MCF 10A (cell line): ENCODE data around the gene EMC1. TPM values are rescaled to one million over a fixed set of nuclear protein-coding genes. Genes with fewer than 3 reads are reported as not detected.

ENCODE experiments used
- BruUV-seq: library from RNA; stranded (reverse); fragments of 400-500 nt; replicated peaks from 2 replicates; lab custom pipeline; 2021; lab: Mats Ljungman, UMichigan
- CTCF ChIA-PET: fragments of 300-600 bp; sonication (Branson Sonifier 250); formaldehyde crosslinking; extraction: SDS; loops from one replicate; lab custom pipeline; 2021; ENCODE audit warnings: antibody characterized with exemption, inconsistent platforms; lab: Yijun Ruan, JAX
- POLR2A ChIA-PET: fragments of 300-600, 350-650 bp; sonication (Branson Sonifier 250); formaldehyde crosslinking; extraction: SDS; loops from one replicate; lab custom pipeline; 2020; ENCODE audit warnings: antibody characterized with exemption, inconsistent platforms; lab: Yijun Ruan, JAX
- DNase-seq: peaks from one replicate; pipeline ENCODE4 v3.0.0-alpha.2; 2018; ENCODE audit not compliant: unreplicated experiment
- H3K27ac Mint-ChIP-seq: one replicate; pipeline ENCODE4 v1.8.0; 2022; ENCODE audit warnings: mild to moderate bottlenecking, low read depth, mixed read lengths; ENCODE audit not compliant: unreplicated experiment
- H3K27me3 Mint-ChIP-seq: one replicate; pipeline ENCODE4 v1.8.0; 2022; ENCODE audit warnings: mixed read lengths; ENCODE audit not compliant: insufficient read depth, unreplicated experiment
- H3K36me3 Mint-ChIP-seq: one replicate; pipeline ENCODE4 v1.8.0; 2022; ENCODE audit warnings: mild to moderate bottlenecking, moderate library complexity, mixed read lengths; ENCODE audit not compliant: insufficient read depth, unreplicated experiment
- H3K4me1 Mint-ChIP-seq: one replicate; pipeline ENCODE4 v1.8.0; 2022; ENCODE audit warnings: mixed read lengths; ENCODE audit not compliant: insufficient read depth, unreplicated experiment
- H3K4me3 Mint-ChIP-seq: one replicate; pipeline ENCODE4 v1.8.0; 2022; ENCODE audit warnings: mild to moderate bottlenecking, moderate library complexity, mixed read lengths; ENCODE audit not compliant: unreplicated experiment
- H3K9me3 Mint-ChIP-seq: one replicate; pipeline ENCODE4 v1.8.0; 2022; ENCODE audit warnings: mixed read lengths; ENCODE audit not compliant: unreplicated experiment
- CTCF ChIP-seq: fragments of 200-600 bp; IDR thresholded peaks from one replicate; pipeline ENCODE4 v1.8.0; 2022; ENCODE audit warnings: antibody characterized with exemption, mild to moderate bottlenecking; ENCODE audit not compliant: unreplicated experiment
- intact Hi-C: fragments of 100-400 bp; cut with micrococcal nuclease; formaldehyde crosslinking; loops from 2 replicates; pipeline ENCODE4 v1.14.1; 2022
- total RNA-seq: library from RNA; stranded (reverse); gene quantifications from 2 replicates; pipeline ENCODE4 v1.2.3, GENCODE V29; 2022

The EMC1 gene
- total RNA-seq, 1 experiment from 2014 or later = 75.9 TPM

GRCh38 chr1:19268445-19268844 lies 17.1 kb upstream of the EMC1 start:
- no TSS peak for BruUV-seq
- ChIA-PET POLR2A (interaction anchor here (0.8 kb wide), 1 partner anchor 17 kb away, joined by 3 read pairs; the partner anchor contains the start of genes EMC1 and MRTO4), CTCF (interaction anchor here (0.6 kb wide), 1 partner anchor 1854 kb away, joined by 5 read pairs; no protein-coding TSS in a partner anchor)
- H3K27me3 Mint-ChIP-seq = no peaks in the 10 kb centered on the region
- no peaks in the 10 kb centered on the region for H3K36me3 Mint-ChIP-seq
- H3K27ac Mint-ChIP-seq = no peak overlapping the region
- DNase-seq = no peak
- TF ChIP-seq CTCF = no peak
- H3K4me1 Mint-ChIP-seq = no peaks in the 10 kb centered on the region
- no peak overlapping the region for H3K4me3 Mint-ChIP-seq
- no peaks in the 10 kb centered on the region for H3K9me3 Mint-ChIP-seq
- intact Hi-C loops = no loop called here

GRCh38 chr1:19262744-19263143 lies 11.4 kb upstream of the EMC1 start:
- Mint-ChIP-seq H3K36me3 (peaks cover 20% of the 10 kb centered on the region), H3K27ac (no peak overlapping the region), H3K27me3 (no peaks in the 10 kb centered on the region), H3K4me3 (no peak overlapping the region), H3K9me3 (no peaks in the 10 kb centered on the region), H3K4me1 (no peaks in the 10 kb centered on the region)
- BruUV-seq = no TSS peak
- intact Hi-C loops = no loop called here
- TF ChIP-seq CTCF = no peak
- no peak for DNase-seq
- ChIA-PET CTCF (interaction anchor here (0.7 kb wide), 1 partner anchor 1620 kb away, joined by 3 read pairs; no protein-coding TSS in a partner anchor), POLR2A (interaction anchor here (0.6 to 1.7 kb wide), 2 partner anchors 8 to 10 kb away, joined by 3 to 6 read pairs; no protein-coding TSS in a partner anchor)

GRCh38 chr1:19262047-19262446 lies 10.7 kb upstream of the EMC1 start:
- no peaks in the 10 kb centered on the region for H3K27me3 Mint-ChIP-seq
- no peak overlapping the region for H3K27ac Mint-ChIP-seq
- POLR2A ChIA-PET = interaction anchor here (0.6 to 1.4 kb wide), 2 partner anchors 10 to 11 kb away, joined by 3 to 5 read pairs; partner anchors contain the start of genes EMC1 and MRTO4
- no peaks in the 10 kb centered on the region for H3K9me3 Mint-ChIP-seq
- intact Hi-C loops = no loop called here
- no peak for TF ChIP-seq CTCF
- CTCF ChIA-PET = interaction anchor here (0.6 to 1.0 kb wide), 3 partner anchors 76 to 1621 kb away, joined by 3 read pairs; no protein-coding TSS in a partner anchor
- peaks cover 26% of the 10 kb centered on the region for H3K36me3 Mint-ChIP-seq
- H3K4me3 Mint-ChIP-seq = no peak overlapping the region
- no peaks in the 10 kb centered on the region for H3K4me1 Mint-ChIP-seq
- no TSS peak for BruUV-seq
- DNase-seq = no peak

- peak; percentile 23 for DNase-seq
- H3K36me3 Mint-ChIP-seq = peaks cover 40% of the 10 kb centered on the region
- intact Hi-C loops = no loop called here
- no peaks in the 10 kb centered on the region for H3K4me1 Mint-ChIP-seq
- H3K9me3 Mint-ChIP-seq = no peaks in the 10 kb centered on the region
- POLR2A ChIA-PET = interaction anchor here (0.9 kb wide), 1 partner anchor 9 kb away, joined by 3 read pairs; the partner anchor contains the start of genes EMC1 and MRTO4
- H3K27ac Mint-ChIP-seq = no peak overlapping the region
- CTCF ChIA-PET = interaction anchor here (0.7 kb wide), 1 partner anchor 86 kb away, joined by 3 read pairs; no protein-coding TSS in a partner anchor
- no TSS peak for BruUV-seq
- no peak overlapping the region for H3K4me3 Mint-ChIP-seq
- no peak for TF ChIP-seq CTCF
- no peaks in the 10 kb centered on the region for H3K27me3 Mint-ChIP-seq
Observed at GRCh38 chr1:19260211-19261138, 9.2 kb upstream of the EMC1 start.
